Fibroblast of mammary gland (primary cell): ENCODE results near the gene GMPPB.

Source experiments
- DNase-seq: peaks from one replicate; pipeline ENCODE4 v3.0.0-alpha.2; 2010; ENCODE audit warnings: low read depth
- H3K4me3 ChIP-seq: 2 replicates; pipeline ENCODE4 v1.5.1; 2011; ENCODE audit warnings: low read depth, mild to moderate bottlenecking, low read length, moderate library complexity; ENCODE audit not compliant: control insufficient read depth
- CTCF ChIP-seq: conservative IDR thresholded peaks from 2 replicates; pipeline ENCODE4 v1.5.1; 2011; ENCODE audit warnings: low read depth, low read length, inconsistent platforms; ENCODE audit not compliant: control insufficient read depth, insufficient read depth

Gene GMPPB

GRCh38 chr3:49714728-49715550 is 8.8 kb downstream of the GMPPB start:
- H3K4me3 ChIP-seq, result no peak overlapping the region
- no peak for DNase-seq
- TF ChIP-seq CTCF, result no peak

GRCh38 chr3:49713336-49714105 is 10.2 kb downstream of the GMPPB start:
- no peak for TF ChIP-seq CTCF
- no peak overlapping the region for H3K4me3 ChIP-seq
- no peak for DNase-seq

- no peak for TF ChIP-seq CTCF
- H3K4me3 ChIP-seq, result no peak overlapping the region
- no peak for DNase-seq
Observed at GRCh38 chr3:49712631-49713317, 11.0 kb downstream of the GMPPB start.

- DNase-seq, result no peak
- H3K4me3 ChIP-seq, result no peak overlapping the region
- no peak for TF ChIP-seq CTCF
Observed at GRCh38 chr3:49712166-49712565, 11.6 kb downstream of the GMPPB start.

GRCh38 chr3:49711489-49711888 is 12.3 kb downstream of the GMPPB start:
- DNase-seq, result no peak
- no peak for TF ChIP-seq CTCF
- H3K4me3 ChIP-seq, result no peak overlapping the region

GRCh38 chr3:49709852-49710251 is 13.9 kb downstream of the GMPPB start:
- H3K4me3 ChIP-seq, result no peak overlapping the region
- TF ChIP-seq CTCF, result no peak
- DNase-seq, result no peak
